H54 (cell line): Measurements from ENCODE around the gene CAPN1.
A peak's percentile ranks its signal among the peaks of the same experiment; 100 is the strongest.

ENCODE experiments used
- DNase-seq: peaks from one replicate; pipeline ENCODE4 v3.0.0; 2011; ENCODE audit warnings: low spot score, mixed read lengths; ENCODE audit not compliant: insufficient read length
- FAIRE-seq: peaks from 3 replicates; lab custom pipeline; 2011; peaks lifted over from hg19 to GRCh38; lab: Jason Lieb, UNC
- POLR2A ChIP-seq: IDR thresholded peaks from 2 replicates; pipeline ENCODE4 v1.6.1; 2011; ENCODE audit warnings: low read depth, mild to moderate bottlenecking, low read length

Gene CAPN1

GRCh38 chr11:65204143-65204542 lies 22.4 kb downstream of the CAPN1 start:
- FAIRE-seq (no peak), DNase-seq (no peak)
- no peak for TF ChIP-seq POLR2A

DNA sequence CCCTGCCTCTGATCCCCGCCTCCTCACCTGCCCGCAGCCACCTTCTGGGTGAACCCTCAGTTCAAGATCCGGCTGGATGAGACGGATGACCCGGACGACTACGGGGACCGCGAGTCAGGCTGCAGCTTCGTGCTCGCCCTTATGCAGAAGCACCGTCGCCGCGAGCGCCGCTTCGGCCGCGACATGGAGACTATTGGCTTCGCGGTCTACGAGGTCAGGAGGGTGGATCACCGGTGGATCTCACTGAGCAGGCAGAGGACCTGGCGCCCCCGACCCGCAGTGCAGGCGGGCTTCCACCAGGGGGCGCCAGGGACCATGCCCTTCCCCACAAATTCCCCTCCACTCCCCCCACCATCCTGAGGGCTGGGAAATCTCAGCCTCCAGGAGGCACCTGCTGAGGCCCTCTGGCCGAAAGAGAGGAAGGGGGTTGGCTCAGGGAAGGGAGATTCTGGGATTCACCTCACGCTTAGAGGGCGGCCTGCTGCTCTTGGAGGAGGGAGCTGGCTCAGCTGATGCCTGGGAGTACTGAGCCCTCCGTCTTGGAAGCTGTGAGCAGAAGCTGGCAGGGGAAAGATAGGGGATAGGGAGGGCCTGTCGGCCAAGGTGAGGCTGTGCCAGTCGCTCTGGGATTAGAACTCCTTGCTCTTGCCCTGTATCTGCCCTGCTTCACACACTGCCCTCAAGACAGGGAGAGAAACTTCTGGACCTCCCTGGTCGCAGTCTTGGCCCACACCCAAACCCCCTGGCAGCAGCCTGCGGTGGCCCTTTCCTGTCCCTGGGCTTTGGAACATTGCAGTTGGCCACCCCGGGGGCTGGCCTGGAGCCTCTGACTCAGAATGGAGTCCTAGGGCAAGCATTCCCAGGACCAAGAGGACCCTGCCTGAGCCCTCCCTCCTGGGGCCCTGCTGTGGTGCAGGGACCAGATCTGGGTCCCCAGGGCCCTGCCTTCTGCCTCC lies 23.2 kb downstream of the CAPN1 start:
- DNase-seq (peak; percentile 57), FAIRE-seq (no peak)
- no peak for TF ChIP-seq POLR2A

DNA sequence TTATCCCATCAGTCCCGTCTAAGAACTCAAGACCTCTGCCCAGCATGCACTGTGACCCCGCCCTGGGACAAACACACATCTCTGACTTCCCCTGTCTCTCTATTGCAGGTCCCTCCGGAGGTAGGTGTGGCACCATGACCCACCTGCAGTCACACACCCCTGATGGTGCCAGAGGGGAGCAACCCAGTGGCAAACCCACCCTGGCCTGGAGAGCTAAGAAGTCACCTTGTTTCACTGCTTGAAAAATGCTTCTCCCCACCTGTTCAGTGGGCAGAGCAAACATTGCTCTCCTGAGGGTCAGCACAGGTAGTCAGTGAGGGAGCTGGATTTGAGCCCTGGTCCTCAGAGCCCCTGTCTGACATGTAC lies 23.9 kb downstream of the CAPN1 start:
- DNase-seq (no peak), FAIRE-seq (no peak)
- no peak for TF ChIP-seq POLR2A

- FAIRE-seq (no peak), DNase-seq (no peak)
- no peak for TF ChIP-seq POLR2A
Observed at GRCh38 chr11:65206441-65206841, 24.7 kb downstream of the CAPN1 start.

DNA sequence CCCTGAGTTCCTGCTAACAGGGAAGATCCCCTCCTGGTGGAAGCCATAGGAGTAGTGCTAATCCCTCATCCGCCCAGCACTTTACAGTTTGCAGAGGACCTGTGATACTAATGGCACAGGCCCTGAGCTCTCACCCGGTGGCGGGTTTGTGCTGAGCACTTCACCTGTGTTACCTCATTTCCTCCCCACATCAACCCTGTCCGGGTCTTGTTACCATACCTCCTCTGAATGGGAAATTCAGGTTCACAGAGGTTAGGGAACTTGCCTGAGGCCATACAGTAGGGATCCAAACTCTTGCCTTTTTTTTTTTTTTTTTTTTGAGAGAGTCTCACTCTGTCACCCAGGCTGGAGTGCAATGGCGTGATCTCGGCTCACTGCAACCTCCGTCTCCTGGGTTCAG lies 25.2 kb downstream of the CAPN1 start:
- DNase-seq (no peak), FAIRE-seq (no peak)
- TF ChIP-seq POLR2A: no peak

GRCh38 chr11:65207918-65208784 lies 26.4 kb downstream of the CAPN1 start:
- no peak for DNase-seq
- no peak for FAIRE-seq
- no peak for TF ChIP-seq POLR2A

DNA sequence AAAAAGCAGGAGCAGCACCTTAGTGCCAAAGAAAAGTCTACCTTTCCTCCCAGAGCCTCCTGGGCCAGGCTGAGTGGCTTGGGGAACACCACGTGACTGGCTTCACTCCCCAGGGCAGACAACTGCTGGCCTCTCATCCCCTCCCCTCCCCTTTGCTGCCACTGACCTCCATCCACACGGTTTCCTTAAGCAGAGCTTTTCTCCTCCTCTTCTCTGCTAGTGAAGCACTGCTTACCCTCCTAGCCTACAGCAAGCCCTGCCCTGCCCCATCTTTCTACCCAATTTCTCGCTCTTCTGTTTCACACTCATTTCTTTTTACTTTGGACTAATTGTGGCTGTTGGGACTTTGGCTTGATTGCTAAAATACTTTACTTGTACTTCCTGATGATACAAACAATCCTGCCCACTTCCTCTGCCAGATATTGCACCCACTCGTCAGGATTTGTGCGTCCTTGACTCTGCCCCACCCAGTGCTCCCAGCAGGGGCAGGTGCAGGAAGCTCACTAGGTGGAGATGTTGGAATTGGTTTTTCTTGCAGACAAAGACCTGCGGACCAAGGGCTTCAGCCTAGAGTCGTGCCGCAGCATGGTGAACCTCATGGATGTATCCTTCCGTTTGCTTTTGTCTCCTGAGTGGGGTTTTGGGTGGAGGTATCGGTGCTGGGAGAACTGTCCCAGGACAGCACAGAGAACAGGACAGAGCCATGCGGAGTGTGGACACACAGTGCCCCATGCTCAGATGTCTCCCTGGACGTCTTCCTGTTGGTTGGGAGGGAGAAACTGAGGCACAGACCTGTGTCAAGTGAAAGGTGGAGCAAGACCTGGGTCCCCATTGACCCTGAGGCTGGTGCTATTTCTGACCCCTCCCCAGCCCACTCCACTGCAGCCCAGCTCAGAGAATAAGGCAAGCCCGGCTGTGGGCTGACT lies 27.3 kb downstream of the CAPN1 start:
- FAIRE-seq: no peak

GRCh38 chr11:65209711-65210360 lies 28.1 kb downstream of the CAPN1 start:
- DNase-seq: no peak
- TF ChIP-seq POLR2A: no peak
- no peak for FAIRE-seq

More for the DNA sequence above, 27.3 kb downstream of the CAPN1 start:
- DNase-seq: no peak
- no peak for TF ChIP-seq POLR2A

GRCh38 chr11:65210361-65210731 lies 28.6 kb downstream of the CAPN1 start:
- DNase-seq: no peak
- FAIRE-seq: no peak
- no peak for TF ChIP-seq POLR2A

GRCh38 chr11:65210748-65211147 lies 29.0 kb downstream of the CAPN1 start:
- DNase-seq (no peak), FAIRE-seq (no peak)
- TF ChIP-seq POLR2A: no peak

GRCh38 chr11:65211293-65212105 lies 29.8 kb downstream of the CAPN1 start:
- FAIRE-seq (no peak), DNase-seq (no peak)
- TF ChIP-seq POLR2A: no peak

GRCh38 chr11:65212226-65212801 lies 30.6 kb downstream of the CAPN1 start:
- FAIRE-seq (no peak), DNase-seq (no peak)
- no peak for TF ChIP-seq POLR2A
